SKM-1 (cell line): Measurements from ENCODE around the gene DENND5B.

Experiments
- DNase-seq: peaks from one replicate; lab custom pipeline; 2025; ENCODE audit not compliant: unreplicated experiment; lab: John Stamatoyannopoulos, UW

Gene DENND5B

DNA sequence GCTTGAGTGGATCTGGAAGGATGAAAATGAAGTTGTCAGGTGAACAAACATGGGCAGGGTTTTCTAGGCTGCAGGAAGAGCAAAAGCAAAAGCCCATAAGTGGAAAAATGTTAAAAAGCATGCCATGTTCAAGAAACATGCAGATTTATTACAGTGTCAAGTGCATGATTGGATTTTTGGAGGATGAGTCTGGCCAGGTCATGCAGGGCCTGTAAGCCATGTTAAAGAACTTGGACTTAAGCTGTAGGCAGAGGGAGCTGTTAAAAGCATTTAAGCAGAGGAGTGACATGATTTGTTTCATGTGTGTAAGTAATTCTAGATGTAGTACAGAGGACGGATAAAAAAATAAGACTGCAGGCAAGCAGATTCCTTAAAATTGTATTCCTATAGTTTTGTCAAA, 248.7 kb downstream of the DENND5B start:
- no peak for DNase-seq

- DNase-seq, result no peak
These were observed 250.9 kb downstream of the DENND5B start for GRCh38 chr12:31339831-31340622.

GRCh38 chr12:31337952-31338351, 253.0 kb downstream of the DENND5B start:
- DNase-seq, result no peak
